Spleen (tissue), 11 donors: ENCODE data around the gene TNS4. TPM values are rescaled to one million over a fixed set of nuclear protein-coding genes. Genes with fewer than 3 reads are reported as not detected.

Source experiments
- DNase-seq: peaks from one replicate; pipeline ENCODE4 v3.0.0-alpha.2; 2020
- H3K27ac ChIP-seq, 8 donors: fragments of 200-600 bp; sonication (generic) in 7 of 8; 1 replicate in 4 of 8; 2 replicates in 4 of 8; pipeline versions ENCODE4 v1.5.0 to v1.8.0; 2016 to 2021; ENCODE audit warnings: inconsistent platforms in 4 of 8, mild to moderate bottlenecking in 4 of 8, moderate library complexity in 1 of 8
- H3K27me3 ChIP-seq, 7 donors: fragments of 200-600 bp; sonication (generic) in 6 of 7; replicated peaks in 1 of 7; 1 replicate in 4 of 7; 2 replicates in 3 of 7; pipeline versions ENCODE4 v1.5.0 to v1.8.0; 2016 to 2021; ENCODE audit warnings: inconsistent platforms in 3 of 7, mild to moderate bottlenecking in 1 of 7
- H3K36me3 ChIP-seq, 6 donors: fragments of 200-600 bp; sonication (generic) in 5 of 6; 1 replicate in 4 of 6; 2 replicates in 2 of 6; pipeline versions ENCODE4 v1.5.0 to v1.8.0; 2016 to 2021; ENCODE audit warnings: inconsistent platforms in 2 of 6
- H3K4me1 ChIP-seq, 6 donors: fragments of 200-600 bp; sonication (generic) in 5 of 6; 1 replicate in 3 of 6; 2 replicates in 3 of 6; pipeline versions ENCODE4 v1.5.0 to v1.8.0; 2016 to 2021; ENCODE audit warnings: inconsistent platforms in 3 of 6
- H3K4me3 ChIP-seq, 8 donors: fragments of 200-600 bp; sonication (generic) in 7 of 8; 1 replicate in 4 of 8; 2 replicates in 4 of 8; pipeline versions ENCODE4 v1.5.0 to v1.8.0; 2016 to 2021; ENCODE audit warnings: inconsistent platforms in 4 of 8, mild to moderate bottlenecking in 4 of 8, moderate library complexity in 2 of 8
- H3K9me3 ChIP-seq, 8 donors: fragments of 200-600 bp; sonication (generic) in 7 of 8; 1 replicate in 4 of 8; 2 replicates in 4 of 8; pipeline versions ENCODE4 v1.5.0 to v1.8.0; 2016 to 2021; ENCODE audit warnings: inconsistent platforms in 4 of 8
- CTCF ChIP-seq, 11 experiments: fragments of 200-600 bp in 7 of 11; fragments of 450-650 bp in 4 of 11; sonication (generic) in 4 of 11; IDR thresholded peaks in 8 of 11; conservative IDR thresholded peaks in 3 of 11; 1 replicate in 7 of 11; 2 replicates in 4 of 11; pipeline versions ENCODE4 v1.4.0 to v1.8.0; 2016 to 2021; ENCODE audit warnings: antibody characterized with exemption in 11 of 11, inconsistent platforms in 4 of 11, mild to moderate bottlenecking in 1 of 11
- POLR2A ChIP-seq, 3 donors: fragments of 450-650 bp; IDR thresholded peaks; one replicate each; pipeline ENCODE4 v1.5.1; 2017; ENCODE audit warnings: antibody characterized with exemption in 3 of 3, mild to moderate bottlenecking in 1 of 3
- POLR2AphosphoS5 ChIP-seq, 3 donors: sonication (generic); formaldehyde crosslinking; IDR thresholded peaks; one replicate each; pipeline ENCODE4 v1.5.1; 2017; ENCODE audit warnings: antibody characterized with exemption in 3 of 3
- WGBS, 5 donors: extraction: QIAGEN DNeasy Blood & Tissue Kit in 3 of 5; methylation state at CpG; one replicate each; pipeline versions ENCODE4 v1.1.5 to v1.1.7; 2013 to 2018; 5-methylcytosine and 5-hydroxymethylcytosine counted together
- intact Hi-C: fragments of 100-400 bp; cut with DNase I; formaldehyde crosslinking; loops from one replicate; pipeline ENCODE4 v1.15.0; 2023; ENCODE audit warnings: low total_unique reads
- polyA plus RNA-seq, 3 donors: library from polyadenylated mRNA; stranded (reverse); fragments of 200-250 nt; gene quantifications; one replicate each; pipeline ENCODE4 v1.2.1, GENCODE V29; 2013
- total RNA-seq, 7 donors: library from RNA; depleted of rRNA in 3 of 7; stranded (reverse); fragments of >200 nt in 3 of 7; fragmentation: NEBNext Ultra II Directional in 4 of 7; extraction: Animal tissue kit (Norgen Biotek cat#: 25700) in 4 of 7; gene quantifications; one replicate each; pipeline versions ENCODE4 v1.1.0 to v1.2.1, GENCODE V29; 2016 to 2021
- donor health status: healthy with polysubstance abuse.
- donor health status: DM: no; HTN: no; CAD: no; lungs with moderate emphysema.
- donor health status: DM: no; HTN: no; CAD: no.
- donor health status: Bipolar disorder and iron deficiency.
- donor health status: healthy.
- donor health status: DM: no; HTN: no; CAD: no.
- donor health status: DM: yes; HTN: yes; CAD: no.

TNS4 gene
- total and polyA plus RNA-seq, 10 donors = 0.14 to 1.3 (median 0.37) TPM; not detected in 1

DNA sequence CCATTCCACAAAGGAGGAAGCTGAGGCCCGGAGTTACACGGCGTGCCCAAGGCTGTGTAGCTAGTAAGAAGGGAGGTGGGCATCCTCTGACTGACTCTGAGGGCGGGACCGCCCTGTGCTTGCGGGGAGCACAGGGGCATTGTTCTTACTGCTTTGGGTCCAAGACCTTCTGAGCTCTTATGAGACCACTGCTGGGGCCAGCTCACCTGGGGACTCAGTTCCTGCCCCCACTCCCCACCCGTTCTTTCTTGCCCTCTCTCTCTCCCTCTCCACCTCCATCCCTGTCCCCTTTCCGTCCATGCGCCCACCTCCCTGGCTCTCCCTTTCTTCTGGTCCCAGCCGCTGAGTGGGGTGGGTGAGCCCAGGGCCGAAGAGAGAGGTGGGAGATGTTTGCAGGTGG lies 44.2 kb upstream of the TNS4 start:
- TF ChIP-seq CTCF (IDR thresholded peaks at IDR 0.05 in 8 of 11, conservative IDR thresholded peaks at IDR 0.05 in 3 of 11) (no peak), POLR2A (IDR thresholded peaks at IDR 0.05) (no peak), POLR2AphosphoS5 (IDR thresholded peaks at IDR 0.05) (no peak)
- WGBS, 5 donors = 91 to 96% (median 92%) methylated on average over 10 to 11 of the region's 11 CpGs

DNA sequence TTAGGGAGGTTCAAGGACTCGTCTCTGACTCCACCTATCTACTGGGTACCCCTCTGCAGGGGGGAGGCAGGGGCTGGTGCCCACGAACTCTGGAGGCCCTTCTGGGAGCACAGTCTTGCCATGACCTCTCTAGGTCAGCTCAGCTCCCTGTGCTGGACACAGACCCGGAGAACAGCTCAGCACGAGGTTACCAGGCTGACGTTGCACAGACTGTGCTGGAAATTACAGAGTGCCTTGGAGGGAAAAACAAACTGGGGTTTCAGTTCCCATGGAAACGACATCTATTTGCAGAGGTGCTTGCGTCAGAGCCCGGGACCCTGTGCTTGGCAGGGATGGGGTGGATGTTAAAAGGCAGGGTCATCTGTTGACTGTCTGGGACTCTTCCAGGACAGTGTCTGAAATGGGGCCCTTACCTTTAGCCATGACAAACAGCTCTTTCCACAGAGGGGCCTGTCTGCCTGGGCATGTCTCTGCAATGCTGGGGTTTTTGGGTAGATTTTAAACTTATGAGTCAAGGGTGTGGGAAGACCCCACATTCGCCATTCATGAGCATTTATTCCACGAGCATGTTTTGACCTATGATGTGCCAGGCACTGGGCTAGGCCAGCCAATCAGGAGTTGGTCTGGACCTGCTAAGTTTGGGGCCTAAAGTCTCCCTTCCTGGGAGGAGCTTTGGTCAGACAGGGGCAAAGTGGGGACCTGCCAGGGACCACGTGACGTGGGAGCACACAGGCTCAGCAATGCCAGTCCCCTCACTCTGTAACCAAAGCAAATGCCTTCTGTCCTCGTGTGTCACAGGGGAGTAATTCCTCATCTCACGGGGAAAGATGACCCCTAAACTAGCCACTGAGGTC lies 41.4 kb upstream of the TNS4 start:
- TF ChIP-seq POLR2AphosphoS5 (IDR thresholded peaks at IDR 0.05) (peak; percentile 75 to 85 (median 80)), CTCF (IDR thresholded peaks at IDR 0.05 in 8 of 11, conservative IDR thresholded peaks at IDR 0.05 in 3 of 11) (no peak), POLR2A (IDR thresholded peaks at IDR 0.05) (no peak)
- Histone ChIP-seq H3K4me3 (no peak overlapping the region), H3K36me3 (no peaks in the 10 kb centered on the region), H3K9me3 (no peaks in the 10 kb centered on the region), H3K4me1 (peaks cover 47 to 86% (median 70%) of the 10 kb centered on the region in 6 donors), H3K27ac (peak overlapping the region; percentile 17 to 91 (median 88)), H3K27me3 (no peaks in the 10 kb centered on the region)
- intact Hi-C loops = no loop called here
- 32 to 51% (median 50%) methylated on average over 12 to 14 of the region's 14 CpGs for WGBS, 5 donors
- peak; percentile 89 for DNase-seq

More for the DNA sequence above, 44.2 kb upstream of the TNS4 start:
- Histone ChIP-seq H3K27me3 (no peaks in the 10 kb centered on the region), H3K36me3 (no peaks in the 10 kb centered on the region), H3K4me3 (no peak overlapping the region), H3K4me1 (peaks cover 40 to 85% (median 69%) of the 10 kb centered on the region in 6 donors), H3K9me3 (no peaks in the 10 kb centered on the region), H3K27ac (peak overlapping the region in 1 of 8 donors; percentile 8)
- DNase-seq = no peak
- intact Hi-C loops = no loop called here

- intact Hi-C loops = no loop called here
- 60 to 73% (median 65%) methylated on average over 15 to 18 of the region's 18 CpGs for WGBS, 5 donors
- H3K27me3 ChIP-seq = no peaks in the 10 kb centered on the region
- peaks cover 48 to 86% (median 70%) of the 10 kb centered on the region in 6 donors for H3K4me1 ChIP-seq
- H3K36me3 ChIP-seq = no peaks in the 10 kb centered on the region
- no peak overlapping the region for H3K4me3 ChIP-seq
- DNase-seq = peak; percentile 75
- H3K9me3 ChIP-seq = no peaks in the 10 kb centered on the region
- H3K27ac ChIP-seq = peak overlapping the region; percentile 54 to 91 (median 88)
- TF ChIP-seq CTCF (IDR thresholded peaks at IDR 0.05 in 8 of 11, conservative IDR thresholded peaks at IDR 0.05 in 3 of 11) (no peak), POLR2AphosphoS5 (IDR thresholded peaks at IDR 0.05) (no peak)
Observed at GRCh38 chr17:40541873-40542557, 40.6 kb upstream of the TNS4 start.
